NT2/D1 (cell line): ENCODE measurements around the gene GRM2.

Source experiments
- DNase-seq: peaks from one replicate; pipeline ENCODE4 v3.0.0-alpha.2; 2011; ENCODE audit warnings: low read depth, low spot score
- H3K27me3 ChIP-seq: 2 replicates; pipeline ENCODE4 v1.6.0; 2011; ENCODE audit warnings: mild to moderate bottlenecking; ENCODE audit not compliant: insufficient read length, insufficient read depth
- H3K36me3 ChIP-seq: 2 replicates; pipeline ENCODE4 v1.6.1; 2011; ENCODE audit warnings: mild to moderate bottlenecking, low read length, mixed read lengths; ENCODE audit not compliant: insufficient read depth, insufficient read length
- H3K4me1 ChIP-seq: 2 replicates; pipeline ENCODE4 v1.5.1; 2011; ENCODE audit not compliant: insufficient read depth, insufficient read length
- H3K4me3 ChIP-seq: 2 replicates; pipeline ENCODE4 v1.5.1; 2011; ENCODE audit warnings: low read depth; ENCODE audit not compliant: insufficient read length
- H3K9ac ChIP-seq: 2 replicates; pipeline ENCODE4 v1.6.0; 2011; ENCODE audit warnings: low read depth; ENCODE audit not compliant: insufficient read length
- H3K9me3 ChIP-seq: 2 replicates; pipeline ENCODE4 v1.5.1; 2011; ENCODE audit warnings: mild to moderate bottlenecking, low read length; ENCODE audit not compliant: insufficient read depth
- SUZ12 ChIP-seq: IDR thresholded peaks from 2 replicates; pipeline ENCODE4 v1.6.1; 2011; ENCODE audit not compliant: insufficient read length, insufficient read depth; ENCODE audit errors: extremely low read depth
- YY1 ChIP-seq: IDR thresholded peaks from 2 replicates; pipeline ENCODE4 v1.6.1; 2011; ENCODE audit not compliant: insufficient read length, insufficient read depth
- ZNF274 ChIP-seq: IDR thresholded peaks from 2 replicates; pipeline ENCODE4 v1.6.1; 2011; ENCODE audit warnings: mild to moderate bottlenecking, low read depth, low read length

The GRM2 gene

DNA sequence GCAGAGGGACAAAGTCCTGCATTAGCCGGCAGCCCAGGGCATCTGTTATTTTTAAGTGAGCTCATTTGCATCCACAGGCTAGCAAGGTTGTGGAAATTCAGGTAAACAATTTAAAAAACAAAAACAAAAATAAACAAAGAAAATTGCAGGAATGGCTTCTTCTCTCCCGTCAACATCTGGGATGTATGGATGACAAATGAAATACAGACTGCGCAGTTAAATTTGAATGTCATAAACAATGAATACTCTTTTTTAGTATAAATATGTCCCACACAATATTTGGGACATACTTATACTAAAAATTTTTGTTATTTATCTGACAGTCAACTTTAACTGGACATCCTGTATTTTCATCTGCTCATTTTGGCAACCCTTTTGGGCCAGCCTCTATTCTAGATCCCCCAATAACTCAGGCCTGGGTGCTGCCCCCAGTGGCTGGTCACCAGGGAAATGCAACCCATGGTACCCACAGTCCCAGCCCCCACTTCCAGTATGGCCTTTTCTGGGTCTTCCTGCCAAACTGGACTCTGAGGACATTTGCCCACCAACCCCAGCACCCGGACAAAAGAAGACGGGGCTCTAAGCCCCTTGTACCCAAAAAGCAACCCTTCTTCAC lies 12.7 kb downstream of the GRM2 start:
- TF ChIP-seq YY1 (no peak), SUZ12 (no peak), ZNF274 (no peak)
- no peak for DNase-seq
- H3K4me1 ChIP-seq: peaks cover 2% of the 10 kb centered on the region
- no peaks in the 10 kb centered on the region for H3K27me3 ChIP-seq
- peaks cover 4% of the 10 kb centered on the region for H3K36me3 ChIP-seq
- H3K9me3 ChIP-seq: no peaks in the 10 kb centered on the region
- no peak overlapping the region for H3K9ac ChIP-seq
- H3K4me3 ChIP-seq: no peak overlapping the region

DNA sequence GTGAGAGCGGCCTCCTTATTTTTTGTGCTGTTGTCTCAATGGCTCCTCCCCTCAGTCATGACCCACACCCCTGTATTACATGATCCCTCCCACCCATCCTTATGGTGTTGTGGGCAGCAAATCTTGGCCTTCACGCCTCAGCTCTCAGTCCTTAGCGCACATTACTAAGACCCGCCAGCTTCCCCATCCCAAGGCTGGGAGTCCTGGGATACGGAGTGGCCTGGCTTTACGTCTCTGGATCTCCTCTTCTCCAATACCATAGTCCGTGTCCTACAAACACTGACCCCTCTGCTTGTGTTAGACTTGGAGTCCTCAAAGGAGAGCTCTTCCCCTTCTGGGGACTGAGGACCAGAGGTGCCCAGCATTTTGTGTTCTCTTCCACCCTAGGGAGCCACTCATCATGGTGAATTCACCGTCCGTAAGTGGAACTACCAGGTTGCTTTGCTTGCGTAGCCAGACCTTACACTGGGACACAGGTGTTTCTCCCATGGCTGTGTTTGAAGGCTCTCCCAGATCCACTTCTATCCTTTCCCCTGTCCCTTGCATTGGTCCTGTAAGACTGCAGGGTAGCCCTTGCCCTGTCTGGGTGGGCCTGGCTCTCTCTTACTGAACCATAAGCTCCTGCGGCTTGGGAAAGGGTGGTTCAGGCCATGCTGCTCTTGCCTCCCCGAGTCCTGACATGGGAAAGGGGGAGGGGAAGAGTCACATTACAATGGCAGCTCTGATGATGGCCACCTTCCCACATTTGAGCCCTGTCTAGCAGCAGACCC lies 13.6 kb downstream of the GRM2 start:
- H3K9me3 ChIP-seq: no peaks in the 10 kb centered on the region
- no peaks in the 10 kb centered on the region for H3K27me3 ChIP-seq
- H3K36me3 ChIP-seq: peaks cover under 1% of the 10 kb centered on the region
- H3K9ac ChIP-seq: no peak overlapping the region
- TF ChIP-seq SUZ12 (no peak), YY1 (no peak), ZNF274 (no peak)
- no peak overlapping the region for H3K4me3 ChIP-seq
- no peak for DNase-seq
- H3K4me1 ChIP-seq: peaks cover 2% of the 10 kb centered on the region

DNA sequence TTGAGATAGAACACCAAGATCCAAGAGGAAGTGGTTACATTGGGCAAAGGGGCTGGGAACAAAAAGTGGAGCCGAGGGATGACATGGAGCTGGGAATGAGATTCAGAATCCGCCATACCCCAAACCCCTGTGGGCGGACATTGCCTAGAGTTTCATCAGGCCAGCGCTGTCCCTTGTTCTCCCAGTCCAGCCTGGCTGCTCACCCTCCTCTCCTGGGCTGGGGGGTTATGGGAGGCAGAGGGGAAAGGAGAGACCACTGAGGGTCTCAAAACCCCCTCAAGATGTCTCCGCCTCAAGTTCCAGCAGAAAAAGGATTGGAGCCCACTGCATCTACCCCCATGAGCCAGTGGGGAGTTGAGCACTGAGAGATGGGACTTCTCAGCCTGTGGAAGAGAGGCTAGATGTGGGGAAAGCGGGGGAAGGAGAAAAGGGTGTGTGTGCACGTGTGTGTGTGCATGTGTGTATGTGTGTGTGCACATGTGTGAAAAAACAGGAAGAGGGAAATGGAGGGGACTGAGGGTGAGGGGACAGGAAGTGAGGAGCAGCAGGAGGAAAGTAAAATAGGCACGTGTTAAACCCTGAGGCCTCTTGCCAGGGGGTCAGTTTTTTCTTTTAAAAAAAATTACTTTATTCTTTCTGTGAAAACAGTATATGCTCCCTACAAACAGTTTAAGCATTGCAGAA lies 14.3 kb downstream of the GRM2 start:
- Histone ChIP-seq H3K27me3 (no peaks in the 10 kb centered on the region), H3K9ac (no peak overlapping the region), H3K4me1 (peaks cover 2% of the 10 kb centered on the region), H3K4me3 (no peak overlapping the region), H3K36me3 (no peaks in the 10 kb centered on the region), H3K9me3 (no peaks in the 10 kb centered on the region)
- no peak for TF ChIP-seq SUZ12
- TF ChIP-seq YY1: no peak
- TF ChIP-seq ZNF274: no peak
- no peak for DNase-seq

DNA sequence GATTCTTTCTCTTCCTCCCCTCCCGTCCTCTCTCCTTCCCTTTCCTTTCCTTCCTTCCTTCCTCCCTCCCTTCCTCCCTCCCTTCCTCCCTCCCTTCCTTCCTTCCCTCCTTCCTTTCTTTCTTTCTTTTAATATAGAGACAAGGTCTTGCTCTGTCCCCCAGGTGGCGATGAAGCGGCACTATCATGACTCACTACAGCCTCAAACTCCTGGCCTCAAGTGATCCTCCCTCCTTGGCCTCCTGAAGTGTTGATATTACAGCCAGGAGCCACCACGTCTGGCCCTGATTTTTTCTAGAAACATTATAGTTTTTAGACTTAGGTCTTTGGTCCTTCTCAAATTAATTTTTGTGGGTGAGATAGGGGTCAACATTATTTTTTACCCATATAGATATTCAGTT lies 15.5 kb downstream of the GRM2 start:
- DNase-seq: no peak
- Histone ChIP-seq H3K36me3 (no peaks in the 10 kb centered on the region), H3K4me3 (no peak overlapping the region), H3K27me3 (no peaks in the 10 kb centered on the region), H3K4me1 (peaks cover 2% of the 10 kb centered on the region), H3K9ac (no peak overlapping the region), H3K9me3 (no peaks in the 10 kb centered on the region)
- TF ChIP-seq SUZ12: no peak
- TF ChIP-seq YY1: no peak
- no peak for TF ChIP-seq ZNF274

DNA sequence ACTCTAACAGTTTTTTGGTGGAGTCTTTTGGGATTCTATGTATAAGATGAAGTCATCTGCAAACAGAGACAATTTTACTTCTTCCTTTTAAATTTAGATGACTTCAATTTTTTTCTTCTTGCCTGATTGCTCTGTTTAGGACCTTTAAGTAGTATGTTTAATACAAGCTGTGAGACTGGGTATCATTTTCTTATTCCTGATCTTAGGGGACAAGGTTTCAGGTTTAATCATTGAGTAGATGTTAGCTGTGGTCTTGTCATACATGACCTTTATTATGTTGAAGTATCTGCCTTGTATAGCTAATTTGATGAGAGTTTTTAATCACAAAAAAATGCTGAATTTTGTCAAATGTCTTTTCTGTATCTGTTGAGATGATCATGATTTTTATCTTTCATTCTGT lies 20.6 kb downstream of the GRM2 start:
- no peak overlapping the region for H3K4me3 ChIP-seq
- DNase-seq: no peak
- no peaks in the 10 kb centered on the region for H3K9me3 ChIP-seq
- H3K36me3 ChIP-seq: no peaks in the 10 kb centered on the region
- no peaks in the 10 kb centered on the region for H3K27me3 ChIP-seq
- no peaks in the 10 kb centered on the region for H3K4me1 ChIP-seq
- no peak for TF ChIP-seq SUZ12
- no peak for TF ChIP-seq ZNF274
- TF ChIP-seq YY1: no peak
- H3K9ac ChIP-seq: no peak overlapping the region

DNA sequence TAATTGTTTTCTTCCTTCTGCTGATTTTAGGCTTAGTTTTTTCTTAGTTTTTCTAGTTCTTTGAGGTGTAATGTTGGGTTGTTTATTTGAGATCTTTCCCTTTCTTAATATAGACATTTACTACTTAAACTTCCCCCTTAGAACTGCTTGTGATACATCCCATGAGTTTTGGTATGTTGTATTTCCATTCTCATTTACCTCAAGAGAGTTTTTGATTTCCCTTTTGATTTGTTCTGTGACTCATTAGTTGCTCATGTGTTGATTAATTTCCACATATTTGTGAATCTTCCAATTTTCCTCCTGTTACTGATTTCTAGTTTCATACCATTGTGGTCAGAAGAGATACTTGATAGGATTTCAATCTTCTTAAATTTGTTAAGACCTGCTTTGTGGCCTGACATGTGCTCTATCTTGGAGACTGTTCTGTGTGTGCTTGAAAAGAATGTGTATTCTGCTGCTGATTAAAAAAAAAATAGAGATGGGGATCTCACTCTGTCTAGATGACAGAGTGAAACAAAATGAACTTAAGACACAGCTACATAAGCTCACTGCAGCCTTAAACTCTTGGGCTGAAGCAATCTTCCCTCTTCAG lies 22.3 kb downstream of the GRM2 start:
- Histone ChIP-seq H3K9ac (no peak overlapping the region), H3K4me3 (no peak overlapping the region), H3K36me3 (no peaks in the 10 kb centered on the region), H3K27me3 (no peaks in the 10 kb centered on the region), H3K4me1 (no peaks in the 10 kb centered on the region), H3K9me3 (no peaks in the 10 kb centered on the region)
- DNase-seq: no peak
- no peak for TF ChIP-seq YY1
- no peak for TF ChIP-seq ZNF274
- no peak for TF ChIP-seq SUZ12

DNA sequence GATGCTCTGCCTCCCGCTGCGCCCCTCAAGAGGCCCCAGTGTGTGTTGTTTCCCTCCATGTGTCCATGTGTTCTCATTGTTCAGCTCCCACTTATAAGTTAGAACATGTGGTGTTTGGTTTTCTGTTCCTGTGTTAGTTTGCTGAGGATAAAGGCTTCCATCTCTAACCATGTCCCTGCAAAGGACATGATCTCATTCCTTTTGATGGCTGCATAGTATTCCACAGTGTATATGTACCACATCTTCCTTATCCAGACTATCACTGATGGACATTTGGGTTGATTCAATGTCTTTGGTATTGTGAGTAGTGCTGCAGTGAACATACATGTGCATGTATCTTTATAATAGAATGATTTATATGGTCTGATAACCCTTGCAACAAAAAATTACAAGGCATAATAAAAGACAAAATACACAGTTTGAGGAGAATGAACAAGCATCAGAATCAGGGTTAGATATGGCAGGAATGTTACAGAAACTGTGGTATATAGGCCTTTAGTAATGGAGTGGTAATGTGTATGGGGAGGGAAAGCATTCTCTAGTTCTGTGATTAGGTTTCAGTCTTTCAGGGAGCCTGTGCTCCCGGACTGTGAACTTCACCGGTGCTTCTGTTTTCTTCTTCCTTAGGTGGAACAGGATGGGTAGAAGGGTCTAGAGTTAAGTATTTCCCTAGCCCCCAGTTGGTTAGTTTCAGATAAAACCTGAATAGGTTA lies 27.1 kb downstream of the GRM2 start:
- Histone ChIP-seq H3K9ac (no peak overlapping the region), H3K4me3 (no peak overlapping the region), H3K4me1 (no peaks in the 10 kb centered on the region), H3K9me3 (no peaks in the 10 kb centered on the region), H3K27me3 (no peaks in the 10 kb centered on the region), H3K36me3 (no peaks in the 10 kb centered on the region)
- no peak for DNase-seq
- TF ChIP-seq ZNF274 (no peak), SUZ12 (no peak), YY1 (no peak)
